ENCODE measurements around the gene ACAT2.
"Not testable (repeated sequence)": the region's sequence is repeated elsewhere in the genome, so short reads cannot be mapped to it uniquely, and the experiment has no call there.

ACAT2 gene

GRCh38 chr6:159807150-159807858 is 45.5 kb downstream of the ACAT2 start:
- no peak for DNase-seq (ENCODE audit: low read depth in 3 of 3, low spot score in 1 of 3)

DNA sequence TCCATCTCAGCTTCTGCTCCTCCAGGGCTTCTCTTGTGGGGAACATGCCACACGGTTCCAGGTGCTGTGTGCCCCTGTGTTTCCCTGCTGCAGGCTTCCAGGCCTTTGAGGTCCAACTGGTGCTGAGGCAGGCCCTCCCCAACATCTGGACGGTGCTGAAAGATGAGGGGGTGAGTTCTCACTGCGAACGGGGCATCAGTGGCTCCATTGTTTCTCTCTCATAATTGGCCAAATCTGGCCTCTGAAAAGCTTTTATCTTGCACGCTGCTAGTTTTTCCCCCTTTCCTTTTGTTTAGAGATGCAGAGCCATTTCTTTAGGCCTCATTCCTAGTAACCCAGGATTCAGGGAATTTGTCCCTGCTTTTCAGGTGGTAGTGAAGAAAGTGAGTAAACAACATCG is 46.8 kb downstream of the ACAT2 start:
- no peak for DNase-seq (ENCODE audit: low read depth in 3 of 3, low spot score in 1 of 3)

GRCh38 chr6:159809149-159809548 is 47.3 kb downstream of the ACAT2 start:
- no peak for DNase-seq (ENCODE audit: low read depth in 3 of 3, low spot score in 1 of 3)

GRCh38 chr6:159813781-159814180 is 51.9 kb downstream of the ACAT2 start:
- no peak for DNase-seq (ENCODE audit: low read depth in 3 of 3, low spot score in 1 of 3)

DNA sequence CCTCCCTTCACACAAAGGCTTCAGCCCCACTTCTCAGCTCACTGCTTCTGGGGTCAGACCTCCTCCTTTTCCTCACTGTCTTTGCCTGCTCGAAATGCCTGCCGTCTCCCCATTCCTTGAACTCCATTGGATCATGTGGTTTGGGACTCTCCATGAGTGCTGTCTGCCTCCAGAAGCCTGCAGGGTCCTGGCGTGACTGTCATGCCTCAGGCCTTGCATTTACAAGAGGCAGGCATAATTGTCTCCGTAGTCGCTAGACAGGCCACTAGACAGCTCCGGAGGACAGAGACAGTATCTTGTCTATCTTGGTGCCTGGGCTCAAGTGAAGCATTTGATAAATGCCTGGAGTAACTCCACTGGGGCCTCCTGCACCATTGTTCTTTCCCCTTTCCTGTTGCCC is 53.6 kb downstream of the ACAT2 start:
- DNase-seq (ENCODE audit: low read depth in 3 of 3, low spot score in 1 of 3): no peak

GRCh38 chr6:159816775-159817174 is 54.9 kb downstream of the ACAT2 start:
- DNase-seq (ENCODE audit: low read depth in 3 of 3, low spot score in 1 of 3): not testable (repeated sequence)

GRCh38 chr6:159817951-159818739 is 56.3 kb downstream of the ACAT2 start:
- DNase-seq (ENCODE audit: low read depth in 3 of 3, low spot score in 1 of 3): no peak

DNA sequence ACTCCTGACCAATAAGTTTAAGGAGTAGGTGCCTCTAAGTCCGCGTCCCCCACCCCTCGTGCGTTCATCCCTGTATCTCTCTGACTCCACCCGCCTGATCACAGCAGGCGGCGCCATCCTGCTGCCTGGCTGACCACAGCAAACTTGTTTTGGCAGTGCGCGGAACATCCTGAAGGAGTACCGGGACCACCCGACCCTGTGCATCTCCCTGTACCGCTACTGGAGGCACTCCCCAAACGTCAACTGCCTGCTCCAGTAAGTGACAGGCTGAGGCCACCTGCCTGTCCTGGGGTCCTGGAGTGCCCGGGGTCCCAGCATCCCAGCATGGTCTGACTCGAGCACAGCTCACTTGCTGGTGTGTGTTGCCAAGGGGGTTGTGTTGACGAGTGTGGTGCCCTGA is 57.3 kb downstream of the ACAT2 start:
- DNase-seq (ENCODE audit: low read depth in 3 of 3, low spot score in 1 of 3): no peak

GRCh38 chr6:159819932-159820640 is 58.2 kb downstream of the ACAT2 start:
- peak in 1 of 3 donors; percentile 14 for DNase-seq (ENCODE audit: low read depth in 3 of 3, low spot score in 1 of 3)

- no peak for DNase-seq (ENCODE audit: low read depth in 3 of 3, low spot score in 1 of 3)
These were observed 59.3 kb downstream of the ACAT2 start for GRCh38 chr6:159821122-159821521.

DNA sequence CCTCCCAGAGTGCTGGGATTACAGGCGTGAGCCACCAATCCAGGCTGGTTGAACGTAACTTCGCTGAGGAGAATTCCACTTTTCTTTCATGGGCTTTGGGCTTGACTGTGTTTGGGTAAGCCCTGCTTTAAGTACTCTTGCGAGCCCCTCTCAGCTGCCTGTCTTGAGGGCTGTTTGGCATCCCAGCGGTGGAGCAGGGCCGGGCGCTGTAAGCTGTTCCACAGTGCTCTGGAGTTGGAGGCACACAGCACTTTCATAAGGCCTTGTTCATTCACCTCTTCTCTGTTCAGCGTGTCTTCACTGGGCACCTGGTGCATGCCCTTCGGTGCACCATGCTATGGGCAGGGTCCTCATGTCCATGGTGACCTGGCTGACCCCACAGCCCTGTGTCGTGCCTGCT is 59.9 kb downstream of the ACAT2 start:
- DNase-seq (ENCODE audit: low read depth in 3 of 3, low spot score in 1 of 3): no peak

DNA sequence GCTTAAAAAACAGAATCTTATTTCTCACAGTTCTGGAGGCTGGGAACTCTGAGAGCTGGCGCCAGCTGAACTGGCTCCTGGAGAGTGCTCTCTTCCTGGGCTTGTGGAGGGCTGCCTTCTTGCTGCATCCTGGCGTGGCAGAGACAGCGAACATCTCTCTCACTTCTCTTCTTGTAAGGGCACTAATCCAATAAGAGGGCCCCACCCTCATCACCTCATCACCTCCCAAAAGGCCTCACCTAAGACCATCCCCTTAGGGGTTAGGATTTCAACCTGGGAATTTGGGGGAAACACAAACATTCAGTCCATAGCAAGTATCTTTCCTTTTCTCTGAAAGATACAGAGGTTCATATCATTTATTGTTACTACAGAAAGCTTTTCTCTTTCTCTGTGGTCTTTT is 62.1 kb downstream of the ACAT2 start:
- DNase-seq (ENCODE audit: low read depth in 3 of 3, low spot score in 1 of 3): no peak

DNA sequence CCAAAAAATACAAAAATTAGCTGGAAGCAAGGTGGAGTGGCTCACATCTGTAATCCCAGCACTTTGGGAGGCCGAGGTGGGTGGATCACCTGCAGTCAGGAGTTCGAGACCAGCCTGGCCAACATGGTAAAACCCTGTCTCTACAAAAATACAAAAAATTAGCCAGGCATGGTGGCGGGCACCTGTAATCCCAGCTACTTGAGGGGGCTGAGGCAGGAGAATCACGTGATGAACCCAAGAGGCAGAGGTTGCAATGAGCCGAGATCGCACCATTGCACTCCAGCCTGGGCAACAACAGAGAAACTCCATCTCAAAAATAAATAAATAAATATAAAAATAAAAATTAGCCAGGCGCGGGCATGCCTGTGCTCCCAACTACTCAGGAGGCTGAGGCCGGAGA is 62.8 kb downstream of the ACAT2 start:
- DNase-seq (ENCODE audit: low read depth in 3 of 3, low spot score in 1 of 3): not testable (repeated sequence)

- DNase-seq (ENCODE audit: low read depth in 3 of 3, low spot score in 1 of 3): no peak
These were observed 64.2 kb downstream of the ACAT2 start for GRCh38 chr6:159826004-159826403.

GRCh38 chr6:159826968-159827647 is 65.3 kb downstream of the ACAT2 start:
- DNase-seq (ENCODE audit: low read depth in 3 of 3, low spot score in 1 of 3): no peak

DNA sequence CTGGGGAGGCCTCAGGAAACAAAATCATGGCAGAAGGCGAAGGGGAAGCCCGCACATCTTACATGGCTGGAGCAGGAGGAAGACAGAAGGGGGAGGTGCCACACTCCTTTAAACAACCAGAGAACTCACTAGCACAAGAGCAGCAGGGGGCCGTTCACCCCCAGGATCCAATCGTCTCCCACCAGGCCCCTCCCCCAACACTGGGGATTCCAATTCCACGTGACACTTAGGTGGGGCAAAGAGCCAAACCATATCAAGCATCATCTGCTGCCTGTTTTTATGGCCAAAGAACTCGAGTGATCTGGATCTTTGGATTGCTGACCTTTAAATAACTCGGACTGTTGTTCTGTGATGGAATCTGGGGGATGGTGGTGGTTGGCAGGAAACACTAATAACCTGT is 66.2 kb downstream of the ACAT2 start:
- no peak for DNase-seq (ENCODE audit: low read depth in 3 of 3, low spot score in 1 of 3)
